GM18502 (cell line): ENCODE results near the gene SERPINB6.
"Not testable (repeated sequence)": the region's sequence is repeated elsewhere in the genome, so short reads cannot be mapped to it uniquely, and the experiment has no call there.

Experiments
- ATAC-seq: cut with Tn5 transposase; IDR thresholded peaks from one replicate; pipeline ENCODE4 v1.9.1; 2021; ENCODE audit warnings: mild to moderate bottlenecking; ENCODE audit not compliant: unreplicated experiment, poor library complexity

Gene SERPINB6

GRCh38 chr6:2918936-2919335 lies 52.4 kb downstream of the SERPINB6 start:
- ATAC-seq: no peak

- no peak for ATAC-seq
Measured at GRCh38 chr6:2917801-2918445, 53.4 kb downstream of the SERPINB6 start.

GRCh38 chr6:2917065-2917464 lies 54.3 kb downstream of the SERPINB6 start:
- ATAC-seq: no peak

DNA sequence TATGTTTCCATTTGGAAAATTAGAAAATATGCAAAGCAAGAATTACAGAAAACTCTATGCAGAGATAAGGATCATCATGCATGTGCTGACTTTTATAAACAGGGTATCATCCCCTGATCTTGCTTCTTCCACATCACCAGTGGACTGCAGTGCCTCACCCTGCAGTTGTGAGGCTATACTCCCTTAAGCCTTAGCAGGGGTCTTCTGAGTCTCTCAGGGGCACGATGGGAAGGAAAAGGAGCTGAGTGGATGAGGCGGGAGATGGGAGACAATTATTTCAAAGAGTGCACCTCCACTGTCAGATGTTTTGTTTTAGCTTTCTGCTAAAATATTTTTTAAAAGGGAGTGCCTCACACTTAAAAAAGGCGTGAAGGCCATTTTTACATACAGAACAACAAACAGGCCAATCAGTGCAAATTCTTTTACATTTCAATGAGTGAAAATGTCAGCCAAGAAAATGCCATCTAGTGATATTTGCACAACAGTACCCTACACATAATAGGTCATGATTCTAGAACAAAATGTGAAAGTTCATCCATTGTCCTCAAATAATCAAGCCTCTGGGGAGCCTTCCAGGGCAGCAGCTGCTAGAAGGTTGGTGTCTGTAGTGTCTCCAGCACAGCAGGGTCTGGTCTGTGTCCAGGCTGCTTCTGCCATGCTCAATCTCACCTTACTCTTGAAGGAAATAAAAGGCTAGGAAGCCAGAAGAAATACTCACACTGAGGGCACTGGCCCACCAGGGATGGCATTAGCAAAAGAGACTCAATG lies 55.0 kb downstream of the SERPINB6 start:
- ATAC-seq: no peak

DNA sequence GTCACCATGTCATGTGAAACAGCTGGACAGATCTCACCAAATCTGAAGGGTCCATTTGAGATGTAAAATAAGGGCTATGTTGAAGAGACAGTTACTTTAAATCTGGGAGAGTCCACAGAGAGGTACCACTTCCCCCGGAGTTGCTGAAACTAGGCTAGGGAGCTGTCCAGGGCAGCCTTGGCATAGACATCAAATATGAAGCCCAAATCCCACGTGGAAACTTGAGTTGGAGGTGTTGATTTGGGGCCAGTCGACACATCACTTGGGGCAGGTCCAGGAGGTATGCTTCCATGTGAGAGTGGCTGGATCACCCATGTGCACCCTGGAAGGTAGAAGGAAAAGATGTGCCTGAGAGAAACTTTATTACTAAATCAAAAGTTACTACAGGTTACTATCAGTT lies 56.2 kb downstream of the SERPINB6 start:
- no peak for ATAC-seq

- no peak for ATAC-seq
Measured at GRCh38 chr6:2914318-2914660, 57.1 kb downstream of the SERPINB6 start.

DNA sequence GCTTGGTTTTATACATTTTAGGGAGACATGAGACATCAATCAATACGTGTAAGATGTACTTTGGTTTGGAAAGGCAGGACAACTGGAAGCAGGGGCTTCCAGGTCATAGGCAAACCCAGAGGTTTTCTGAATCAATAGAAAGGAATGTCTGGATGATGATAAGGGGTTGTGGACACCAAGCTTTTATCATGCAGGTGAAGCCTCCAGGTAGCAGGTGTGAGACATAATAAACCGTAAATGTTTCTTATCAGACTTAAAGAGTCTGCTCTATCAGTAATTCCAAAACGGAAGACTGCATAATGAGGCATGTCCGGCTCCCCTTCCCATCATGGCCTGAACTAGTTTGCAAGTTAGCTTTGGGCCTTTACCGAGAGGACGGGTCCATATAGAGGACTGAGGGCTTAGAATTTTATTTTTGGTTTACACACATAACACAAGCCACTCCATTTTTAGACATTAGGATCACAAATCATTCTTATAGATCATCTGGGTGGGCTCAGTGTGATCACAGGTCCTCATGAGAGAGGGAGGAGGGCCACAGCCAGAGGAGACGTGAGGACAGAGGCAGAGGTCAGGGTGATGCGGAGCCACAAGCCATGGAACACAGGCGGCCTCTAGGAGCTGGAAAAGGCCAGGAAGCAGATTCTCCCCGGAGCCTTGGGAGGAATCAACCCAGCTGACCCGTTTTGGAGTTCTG lies 57.6 kb downstream of the SERPINB6 start:
- no peak for ATAC-seq

DNA sequence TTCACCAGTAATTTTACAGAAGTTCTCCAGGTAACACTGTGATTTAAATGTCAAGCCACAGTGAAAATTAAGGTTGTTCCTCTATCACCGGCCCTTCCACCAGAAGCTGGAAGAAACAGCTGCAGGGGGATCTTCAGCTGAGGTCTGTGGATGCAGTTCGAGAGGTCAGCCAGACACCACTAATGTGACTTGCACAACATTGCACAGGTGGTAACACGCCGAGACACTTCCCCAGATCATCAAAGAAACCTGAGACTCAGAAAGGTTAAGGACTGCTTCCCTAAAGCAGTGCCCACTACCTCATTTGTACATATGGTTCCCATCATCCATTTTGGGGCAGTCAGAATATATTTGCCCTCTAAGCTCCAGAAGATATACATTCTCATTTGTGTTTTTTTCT lies 60.2 kb downstream of the SERPINB6 start:
- ATAC-seq: peak; percentile 58

DNA sequence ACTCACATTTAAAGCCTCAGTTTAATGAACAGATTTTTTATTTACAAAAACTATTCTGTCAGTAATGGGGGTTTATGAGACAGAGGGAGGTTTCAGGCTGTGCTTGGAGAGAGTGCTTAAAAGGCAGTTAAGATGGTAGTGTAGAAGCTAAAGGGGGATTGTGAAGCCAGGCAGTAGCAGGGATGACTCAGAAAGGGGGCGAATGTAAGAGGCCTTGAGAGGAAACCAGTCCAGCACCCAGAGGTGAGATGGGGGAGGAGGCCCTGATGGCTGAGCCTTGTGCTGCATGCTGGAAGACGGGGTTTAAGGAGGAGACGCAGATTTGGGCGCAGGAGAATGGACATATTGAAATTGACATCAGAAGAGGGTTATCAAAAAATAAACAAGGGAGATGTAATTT lies 61.6 kb downstream of the SERPINB6 start:
- ATAC-seq: no peak

GRCh38 chr6:2909051-2909606 lies 62.2 kb downstream of the SERPINB6 start:
- not testable (repeated sequence) for ATAC-seq

DNA sequence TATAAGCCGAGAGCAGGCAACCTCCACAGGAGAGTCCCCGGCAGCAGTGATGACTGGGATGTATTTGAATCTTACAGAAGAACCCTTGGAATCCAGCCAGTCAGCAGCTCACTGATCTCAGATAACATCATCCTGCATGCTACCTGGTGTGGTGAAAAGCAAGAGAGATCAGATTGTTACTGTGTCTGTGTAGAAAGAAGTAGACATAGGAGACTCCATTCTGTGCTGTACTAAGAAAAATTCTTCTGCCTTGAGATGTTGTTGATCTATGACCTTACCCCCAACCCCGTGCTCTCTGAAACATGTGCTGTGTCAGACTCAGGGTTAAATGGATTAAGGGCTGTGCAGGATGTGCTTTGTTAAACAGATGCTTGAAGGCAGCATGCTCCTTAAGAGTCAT lies 62.9 kb downstream of the SERPINB6 start:
- ATAC-seq: not testable (repeated sequence)

DNA sequence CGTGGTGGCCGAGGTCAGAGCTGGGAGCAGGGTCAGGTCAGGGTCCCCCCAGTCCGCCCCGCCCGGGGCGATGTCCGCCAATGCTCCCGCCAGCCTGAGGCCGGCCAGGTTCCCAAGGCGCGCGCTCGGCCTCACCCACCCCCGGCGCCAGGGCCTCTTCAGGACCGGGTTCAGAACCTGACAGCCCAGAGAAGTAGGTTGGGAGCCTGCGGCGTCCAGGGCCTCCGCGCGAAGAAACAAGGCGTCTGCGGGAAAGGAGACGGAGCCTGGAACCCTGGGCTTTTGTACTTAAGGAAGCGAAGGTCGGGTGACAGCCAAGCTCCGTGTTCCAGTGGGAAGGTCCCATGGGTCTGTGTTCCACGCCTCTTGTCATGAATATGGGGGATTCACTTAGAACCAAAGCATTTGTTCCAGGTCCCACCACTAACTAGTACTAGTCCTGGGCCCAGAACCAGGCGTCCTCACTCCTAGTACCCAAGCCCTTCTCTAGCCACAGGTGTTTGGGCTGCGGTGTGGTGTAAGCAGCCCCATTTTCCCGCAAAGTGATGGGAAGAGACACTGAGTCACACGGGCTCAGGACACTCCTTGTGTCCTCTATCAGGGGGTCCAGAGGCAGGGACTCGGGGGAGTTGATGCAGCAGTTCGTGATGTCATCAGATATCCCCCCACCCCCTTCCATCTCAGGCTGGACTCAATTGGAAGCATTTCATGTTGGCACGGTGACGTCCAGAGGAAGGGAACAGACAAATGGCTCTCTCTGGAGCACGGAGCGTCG lies 67.8 kb downstream of the SERPINB6 start:
- ATAC-seq: not testable (repeated sequence)

DNA sequence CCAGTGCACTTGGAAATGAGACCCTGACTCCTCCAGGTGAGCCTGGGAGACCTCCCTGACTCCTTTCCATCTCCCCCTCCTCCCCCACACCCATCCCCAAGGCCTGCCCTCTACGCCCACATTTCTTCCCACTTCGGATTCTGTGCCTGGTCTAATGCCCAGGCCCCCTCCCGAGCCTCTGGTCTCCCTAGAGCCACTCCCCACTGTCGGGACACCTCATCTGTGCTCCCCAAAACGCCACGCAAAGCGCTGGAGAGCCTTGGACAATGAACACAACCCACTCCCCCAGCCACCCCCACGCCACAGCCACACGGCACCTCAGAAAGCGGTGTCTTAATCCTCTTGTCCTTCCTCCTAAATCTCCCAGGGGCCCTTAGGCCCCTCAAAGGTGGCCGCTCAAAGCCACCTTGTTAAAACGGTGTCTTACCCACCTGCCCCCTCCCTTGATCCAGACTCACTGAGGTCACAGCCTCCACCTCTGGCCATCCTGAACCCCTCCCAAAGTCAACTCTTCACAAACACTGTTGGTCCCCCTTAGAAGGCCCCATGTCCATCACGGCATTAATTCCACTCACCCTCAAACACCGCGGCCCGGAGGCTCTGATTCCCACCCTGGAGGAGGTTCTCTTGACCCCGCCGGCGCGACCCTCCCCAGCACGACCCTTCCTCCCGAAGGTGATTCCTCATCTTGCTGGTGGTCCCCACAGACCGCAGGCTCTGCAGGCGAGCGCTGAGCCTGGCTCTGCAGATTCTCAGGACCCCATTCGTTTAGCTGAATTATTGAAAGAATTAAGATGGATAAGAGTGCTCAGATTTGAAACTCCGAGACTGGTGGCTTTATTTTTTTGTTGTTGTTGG lies 69.5 kb downstream of the SERPINB6 start:
- ATAC-seq: not testable (repeated sequence)

GRCh38 chr6:2900821-2901644 lies 70.3 kb downstream of the SERPINB6 start:
- ATAC-seq: no peak

DNA sequence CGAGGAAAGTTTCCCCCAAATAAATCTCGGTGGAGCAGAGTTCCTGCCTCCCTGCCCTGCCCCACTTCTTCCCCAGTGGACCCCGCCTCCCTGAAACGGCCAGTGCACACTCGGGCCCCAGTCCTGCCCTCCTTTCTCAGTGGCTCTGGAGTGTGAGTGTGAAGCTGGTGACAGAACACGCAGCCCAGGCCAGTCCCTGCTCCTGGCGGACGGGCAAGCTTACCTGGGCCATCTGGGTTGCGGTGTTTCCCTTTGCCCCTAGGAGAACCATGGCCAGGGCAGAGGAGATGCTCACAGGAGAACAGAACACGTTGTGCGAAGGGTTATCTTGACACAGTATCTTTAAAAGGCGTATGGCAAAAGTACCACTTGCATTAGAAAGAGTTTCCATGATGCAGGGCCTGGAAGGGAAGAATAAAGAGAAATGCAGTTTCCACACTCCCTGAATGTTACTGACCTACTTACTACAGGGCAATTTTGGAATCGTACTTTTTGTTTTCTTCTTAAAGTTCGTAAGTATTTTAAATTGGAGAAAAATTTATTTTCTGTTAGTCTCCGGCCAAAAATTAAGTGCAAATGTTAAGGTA lies 71.1 kb downstream of the SERPINB6 start:
- ATAC-seq: no peak

DNA sequence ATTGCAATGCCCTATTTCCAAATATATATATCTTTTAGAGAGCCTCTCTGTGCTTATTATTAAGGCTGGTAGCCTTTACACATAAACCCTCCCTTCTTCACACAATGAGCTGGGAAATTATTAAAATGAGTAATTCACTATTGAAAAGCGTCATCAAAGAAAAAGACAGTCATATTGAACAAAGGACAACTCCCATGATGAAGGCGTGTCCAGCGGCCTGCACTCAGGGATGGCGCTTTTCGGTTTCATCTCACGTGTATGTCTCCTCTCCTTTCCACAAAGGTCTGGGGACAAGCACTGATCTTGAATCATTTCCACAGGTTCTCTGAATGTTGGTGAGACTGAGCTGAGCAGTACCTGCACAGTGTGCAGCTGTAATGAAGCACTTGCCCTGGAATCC lies 71.8 kb downstream of the SERPINB6 start:
- no peak for ATAC-seq
